SK-N-SH treated with all-trans-retinoic acid at 6 μM for 48 hours (cell line): Measurements from ENCODE around the gene C11orf52.

Experiments used
- ATAC-seq: fragments of 200-7000 bp; cut with Tn5 transposase; 3 replicates; pipeline ENCODE4 v1.9.1; 2020; ENCODE audit warnings: mild to moderate bottlenecking, moderate library complexity
- BACH2 ChIP-seq: fragments of 250-450 bp; sonication (Bioruptor Pico); IDR thresholded peaks from 2 replicates; pipeline ENCODE4 v1.9.0; 2021; ENCODE audit warnings: mild to moderate bottlenecking, borderline replicate concordance
- CREB5 ChIP-seq: fragments of 250-450 bp; sonication (Bioruptor Pico); IDR thresholded peaks from 2 replicates; pipeline ENCODE4 v1.5.1; 2020; ENCODE audit warnings: low read depth, mild to moderate bottlenecking, moderate library complexity
- CSDC2 ChIP-seq: fragments of 250-450 bp; sonication (Bioruptor Pico); IDR thresholded peaks from 2 replicates; pipeline ENCODE4 v1.5.0; 2020; ENCODE audit warnings: mild to moderate bottlenecking, moderate library complexity
- CSRNP3 ChIP-seq: fragments of 250-450 bp; sonication (Bioruptor Pico); IDR thresholded peaks from 2 replicates; pipeline ENCODE4 v1.5.1; 2021; ENCODE audit warnings: mild to moderate bottlenecking, moderate library complexity
- ESRRG ChIP-seq: fragments of 250-450 bp; sonication (Bioruptor Pico); IDR thresholded peaks from 2 replicates; pipeline ENCODE4 v1.6.1; 2021; ENCODE audit warnings: mild to moderate bottlenecking
- GLIS3 ChIP-seq: fragments of 250-450 bp; sonication (Bioruptor Pico); IDR thresholded peaks from 2 replicates; pipeline ENCODE4 v1.5.0; 2020; ENCODE audit warnings: mild to moderate bottlenecking, moderate library complexity
- OSR1 ChIP-seq: fragments of 250-450 bp; sonication (Bioruptor Pico); IDR thresholded peaks from 2 replicates; pipeline ENCODE4 v1.8.0; 2022; ENCODE audit warnings: moderate library complexity, mild to moderate bottlenecking, inconsistent platforms
- PATZ1 ChIP-seq: fragments of 250-450 bp; sonication (Bioruptor Pico); IDR thresholded peaks from 2 replicates; pipeline ENCODE4 v1.8.0; 2020; ENCODE audit warnings: mild to moderate bottlenecking, moderate library complexity, borderline replicate concordance
- PPARA ChIP-seq: fragments of 250-450 bp; sonication (Bioruptor Pico); IDR thresholded peaks from 2 replicates; pipeline ENCODE4 v1.5.0; 2020; ENCODE audit warnings: mild to moderate bottlenecking, borderline replicate concordance
- RARB ChIP-seq: fragments of 250-450 bp; sonication (Bioruptor Pico); IDR thresholded peaks from 2 replicates; pipeline ENCODE4 v1.8.0; 2021; ENCODE audit warnings: mild to moderate bottlenecking, moderate library complexity
- SNAI2 ChIP-seq: fragments of 250-450 bp; sonication (Bioruptor Pico); IDR thresholded peaks from 2 replicates; pipeline ENCODE4 v1.5.0; 2020; ENCODE audit warnings: mild to moderate bottlenecking, moderate library complexity
- TCF4 ChIP-seq: fragments of 250-450 bp; sonication (Bioruptor Pico); IDR thresholded peaks from 2 replicates; pipeline ENCODE4 v1.8.0; 2021; ENCODE audit warnings: mild to moderate bottlenecking, moderate library complexity, borderline replicate concordance
- TOX ChIP-seq: fragments of 250-450 bp; sonication (Bioruptor Pico); IDR thresholded peaks from 2 replicates; pipeline ENCODE4 v1.8.0; 2021; ENCODE audit warnings: mild to moderate bottlenecking, moderate library complexity, borderline replicate concordance
- TSHZ2 ChIP-seq: fragments of 250-450 bp; sonication (Bioruptor Pico); IDR thresholded peaks from 2 replicates; pipeline ENCODE4 v1.5.0; 2020; ENCODE audit warnings: mild to moderate bottlenecking, moderate library complexity
- ZC3H10 ChIP-seq: fragments of 250-450 bp; sonication (Bioruptor Pico); IDR thresholded peaks from 2 replicates; pipeline ENCODE4 v1.5.1; 2021; ENCODE audit warnings: mild to moderate bottlenecking, moderate library complexity
- ZFP3 ChIP-seq: fragments of 250-450 bp; sonication (Bioruptor Pico); IDR thresholded peaks from 2 replicates; pipeline ENCODE4 v1.5.0; 2020; ENCODE audit warnings: mild to moderate bottlenecking, moderate library complexity
- ZFP30 ChIP-seq: fragments of 450-650 bp; formaldehyde crosslinking; IDR thresholded peaks from 2 replicates; pipeline ENCODE4 v1.5.0; 2022; ENCODE audit warnings: mild to moderate bottlenecking, moderate library complexity
- ZNF565 ChIP-seq: fragments of 450-650 bp; formaldehyde crosslinking; conservative IDR thresholded peaks from 2 replicates; pipeline ENCODE4 v1.5.0; 2020; ENCODE audit warnings: low read depth, mild to moderate bottlenecking, moderate library complexity
- ZNF70 ChIP-seq: fragments of 450-650 bp; formaldehyde crosslinking; IDR thresholded peaks from 2 replicates; pipeline ENCODE4 v1.5.0; 2020; ENCODE audit warnings: mild to moderate bottlenecking, moderate library complexity
- ZNF8 ChIP-seq: fragments of 450-650 bp; formaldehyde crosslinking; IDR thresholded peaks from 2 replicates; pipeline ENCODE4 v1.5.0; 2020; ENCODE audit warnings: mild to moderate bottlenecking, moderate library complexity

C11orf52 gene

GRCh38 chr11:111951565-111951964, 32.9 kb downstream of the C11orf52 start:
- TF ChIP-seq ESRRG (CRISPR knock-in tag): no peak
- no peak for TF ChIP-seq ZC3H10 (CRISPR knock-in tag)
- no peak for TF ChIP-seq TCF4 (CRISPR knock-in tag)
- no peak for TF ChIP-seq BACH2
- TF ChIP-seq ZNF8 (CRISPR knock-in tag): no peak
- TF ChIP-seq PATZ1 (CRISPR knock-in tag): no peak
- no peak for TF ChIP-seq TSHZ2 (CRISPR knock-in tag)
- no peak for TF ChIP-seq CREB5 (CRISPR knock-in tag)
- no peak for TF ChIP-seq ZNF565 (CRISPR knock-in tag)
- TF ChIP-seq ZFP3 (CRISPR knock-in tag): no peak
- no peak for ATAC-seq

GRCh38 chr11:111954154-111954553, 35.4 kb downstream of the C11orf52 start:
- no peak for ATAC-seq
- no peak for TF ChIP-seq ZFP3 (CRISPR knock-in tag)
- no peak for TF ChIP-seq OSR1 (CRISPR knock-in tag)
- TF ChIP-seq ZNF565 (CRISPR knock-in tag): no peak
- no peak for TF ChIP-seq CSRNP3 (CRISPR knock-in tag)
- TF ChIP-seq GLIS3 (CRISPR knock-in tag): no peak
- TF ChIP-seq ZNF70 (CRISPR knock-in tag): no peak
- TF ChIP-seq PPARA (CRISPR knock-in tag): no peak
- no peak for TF ChIP-seq RARB
- TF ChIP-seq PATZ1 (CRISPR knock-in tag): no peak
- no peak for TF ChIP-seq CSDC2 (CRISPR knock-in tag)
- no peak for TF ChIP-seq BACH2
- TF ChIP-seq CREB5 (CRISPR knock-in tag): no peak
- no peak for TF ChIP-seq SNAI2 (CRISPR knock-in tag)
- no peak for TF ChIP-seq ZNF8 (CRISPR knock-in tag)
- TF ChIP-seq TCF4 (CRISPR knock-in tag): no peak
- TF ChIP-seq ZC3H10 (CRISPR knock-in tag): no peak
- TF ChIP-seq TSHZ2 (CRISPR knock-in tag): no peak
- no peak for TF ChIP-seq ZFP30 (CRISPR knock-in tag)
- no peak for TF ChIP-seq TOX (CRISPR knock-in tag)
